Measurements from ENCODE around the gene KDM4B. TPM values are rescaled to one million over a fixed set of nuclear protein-coding genes. Genes with fewer than 3 reads are reported as not detected.
A peak's percentile ranks its signal among the peaks of the same experiment; 100 is the strongest.

KDM4B gene
- total and polyA plus RNA-seq, 9 of the 15 experiments (the other 6 are each of a cell fraction or from before 2014, with no cell fraction given), result 0.21 to 29.9 (median 7.3) TPM

GRCh38 chr19:5134691-5135090 is 165.8 kb downstream of the KDM4B start (continued):
- TF ChIP-seq, protein P1, sequence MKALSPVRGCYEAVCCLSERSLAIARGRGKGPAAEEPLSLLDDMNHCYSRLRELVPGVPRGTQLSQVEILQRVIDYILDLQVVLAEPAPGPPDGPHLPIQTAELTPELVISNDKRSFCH (CRISPR knock-in tag; IDR thresholded peaks at IDR 0.05), result no peak
- TF ChIP-seq, protein P1 (tag; IDR thresholded peaks at IDR 0.05), result no peak
- no peak for TF ChIP-seq ZFP1 (CRISPR knock-in tag; IDR thresholded peaks at IDR 0.05)
- no peak for TF ChIP-seq NFE2 (IDR thresholded peaks at IDR 0.05; ENCODE audit: low read depth)
- TF ChIP-seq ZZZ3 (IDR thresholded peaks at IDR 0.05), result no peak
- no peak for TF ChIP-seq SIX5 (IDR thresholded peaks at IDR 0.05; ENCODE audit: borderline replicate concordance in 1 of 2, insufficient read depth in 1 of 2, low read depth in 1 of 2, low read length in 2 of 2)

GRCh38 chr19:5136073-5136855 is 167.4 kb downstream of the KDM4B start:
- Histone ChIP-seq H3K4me3 (no peak overlapping the region), H3K9me3 (replicated peaks; ENCODE audit: control insufficient read depth, insufficient read depth, low read depth, low read length) (no peaks in the 10 kb centered on the region), H3K79me2 (ENCODE audit: control insufficient read depth, insufficient read depth, low read length) (no peaks in the 10 kb centered on the region), H3K9ac (ENCODE audit: insufficient read depth in 1 of 2, low read depth in 2 of 2, low read length in 2 of 2) (no peak overlapping the region), H3K27ac (ENCODE audit: extremely low read depth, low read depth, low read length) (no peak overlapping the region), H3K27me3 (ENCODE audit: control insufficient read depth in 2 of 2, insufficient read depth in 2 of 2, low read length in 2 of 2) (no peaks in the 10 kb centered on the region), H2AFZ (ENCODE audit: low read depth, low read length) (no peak overlapping the region), H3K9me1 (ENCODE audit: control insufficient read depth, insufficient read depth, low read length) (no peaks in the 10 kb centered on the region), H3K36me3 (ENCODE audit: control insufficient read depth, insufficient read depth, low read length) (peaks cover 54% of the 10 kb centered on the region; the same call in 2 of the 3 replicates), H3K4me2 (ENCODE audit: insufficient read depth, low read length) (no peak overlapping the region), H3K4me1 (replicated peaks in 1 of 2; ENCODE audit: control insufficient read depth in 2 of 2, insufficient read depth in 2 of 2, low read length in 2 of 2) (peaks cover 0 to 59% of the 10 kb centered on the region in 2 experiments; a peak in 3 of 5 replicates), H4K20me1 (replicated peaks; ENCODE audit: control insufficient read depth, insufficient read depth, low read length) (no peaks in the 10 kb centered on the region)
- ATAC-seq (no peak), DNase-seq (ENCODE audit: extremely low read depth in 1 of 4, low spot score in 3 of 4) (no peak), FAIRE-seq (no peak)
- CTCF ChIA-PET (ENCODE audit: low intra/inter-chr PET ratio), result no interaction called here
- intact Hi-C loops (cut with micrococcal nuclease), result no loop called here
- no TSS peak for BruUV-seq (replicated peaks)
- POLR2A ChIA-PET, result no interaction called here
- no peak for TF ChIP-seq NR1H2 (CRISPR knock-in tag; IDR thresholded peaks at IDR 0.05)
- no peak for TF ChIP-seq RBM22 (IDR thresholded peaks at IDR 0.05; ENCODE audit: low read depth, low read length, poor library complexity, severe bottlenecking)
- no peak for TF ChIP-seq STAG1 (CRISPR knock-in tag; IDR thresholded peaks at IDR 0.05; ENCODE audit: borderline replicate concordance)
- TF ChIP-seq MEIS2 (IDR thresholded peaks at IDR 0.05; ENCODE audit: partially characterized antibody), result peak; percentile 23
- TF ChIP-seq LEF1 (IDR thresholded peaks at IDR 0.05), result no peak
- peak; percentile 29; the same call in 1 of the 2 replicates for TF ChIP-seq ZBTB7A (IDR thresholded peaks at IDR 0.05; ENCODE audit: borderline replicate concordance, control insufficient read depth, low read depth, low read length)
- peak; percentile 48 to 66; a peak in 3 of 4 replicates for TF ChIP-seq KDM1A (IDR thresholded peaks at IDR 0.05)
- TF ChIP-seq RCOR1 (IDR thresholded peaks at IDR 0.05; ENCODE audit: borderline replicate concordance in 1 of 2, low read depth in 2 of 2, low read length in 2 of 2), result peak in 1 of 2 experiments; percentile 69; a peak in 2 of 4 replicates
- TF ChIP-seq ATF2 (CRISPR knock-in tag; IDR thresholded peaks at IDR 0.05), result no peak
- 68% methylated on average over 21 of the region's 25 CpGs for WGBS (ENCODE audit: insufficient coverage, low coverage, missing lambda C conversion rate)
- in situ Hi-C loops (cut with MboI), result no loop called here
